ENCODE data around the gene STRADA. TPM values are rescaled to one million over a fixed set of nuclear protein-coding genes. Genes with fewer than 3 reads are reported as not detected.

Gene STRADA
- polyA plus RNA-seq, 3 donors = 12.5 to 51.9 (median 19.8) TPM

GRCh38 chr17:63697341-63698286 lies 44.0 kb downstream of the STRADA start:
- peaks cover 0 to 3% (median 0%) of the 10 kb centered on the region in 3 donors for H3K27me3 Mint-ChIP-seq (ENCODE audit: low read depth in 3 of 3)
- peak; percentile 87 for TF ChIP-seq CTCF (IDR thresholded peaks at IDR 0.05)
- Histone ChIP-seq H3K27ac (ENCODE audit: low read depth in 1 of 2, low read length in 2 of 2) (peak overlapping the region; percentile 70 to 85), H3K4me1 (ENCODE audit: control insufficient read depth in 1 of 2, insufficient read depth in 2 of 2, low read length in 2 of 2) (peaks cover 56 to 73% of the 10 kb centered on the region in 2 donors), H3K9me3 (replicated peaks in 1 of 2; ENCODE audit: control insufficient read depth in 1 of 2, insufficient read depth in 1 of 2, low read length in 2 of 2) (no peaks in the 10 kb centered on the region), H3K79me2 (ENCODE audit: insufficient read depth, low read length) (peaks cover 45% of the 10 kb centered on the region), H3K27me3 (ENCODE audit: control insufficient read depth in 2 of 2, insufficient read depth in 2 of 2, low read length in 2 of 2) (no peaks in the 10 kb centered on the region), H4K20me1 (ENCODE audit: insufficient read depth, low read length) (peaks cover 75% of the 10 kb centered on the region), H2AFZ (ENCODE audit: insufficient read depth, low read depth, low read length, poor library complexity, severe bottlenecking) (no peak overlapping the region), H3K36me3 (replicated peaks in 1 of 2; ENCODE audit: control insufficient read depth in 1 of 2, insufficient read depth in 2 of 2, low read length in 2 of 2) (peaks cover 42 to 53% of the 10 kb centered on the region in 2 donors), H3K4me2 (replicated peaks; ENCODE audit: extremely low read depth, low read length, poor library complexity, severe bottlenecking) (peak overlapping the region; percentile 100), H3K9ac (ENCODE audit: insufficient read depth, low read length, poor library complexity, severe bottlenecking) (peak overlapping the region; percentile 91), H3K4me3 (replicated peaks in 1 of 3; ENCODE audit: low read depth in 2 of 3, low read length in 3 of 3) (peak overlapping the region; percentile 74 to 100 (median 92))
- peak overlapping the region; percentile 82 to 95 (median 90) for H3K27ac Mint-ChIP-seq
- peak overlapping the region; percentile 95 to 97 for H3K4me3 Mint-ChIP-seq
- WGBS (ENCODE audit: insufficient coverage) = 47% methylated on average over 13 of the region's 22 CpGs
- peak; percentile 81 to 83 (median 81) for DNase-seq
- H3K36me3 Mint-ChIP-seq = peaks cover 36 to 57% of the 10 kb centered on the region in 2 donors
- H3K4me1 Mint-ChIP-seq = peaks cover 60% of the 10 kb centered on the region
- H3K9me3 Mint-ChIP-seq = peaks cover 0 to 2% (median 0%) of the 10 kb centered on the region in 7 donors
- intact Hi-C loops (cut with micrococcal nuclease) = loop anchor here (5.0 to 10.0 kb wide), 8 partner anchors 45 to 145 kb away; partner anchors contain the start of genes CCDC47 (in 2 of the 2), DDX42 (in 2 of the 2), DCAF7 (in 1 of the 2) and FTSJ3 (in 1 of the 2)

- Histone ChIP-seq H2AFZ (ENCODE audit: insufficient read depth, low read depth, low read length, poor library complexity, severe bottlenecking) (no peak overlapping the region), H3K4me1 (ENCODE audit: control insufficient read depth in 1 of 2, insufficient read depth in 2 of 2, low read length in 2 of 2) (peaks cover 46 to 64% of the 10 kb centered on the region in 2 donors), H3K27me3 (ENCODE audit: control insufficient read depth in 2 of 2, insufficient read depth in 2 of 2, low read length in 2 of 2) (no peaks in the 10 kb centered on the region), H3K9me3 (replicated peaks in 1 of 2; ENCODE audit: control insufficient read depth in 1 of 2, insufficient read depth in 1 of 2, low read length in 2 of 2) (no peaks in the 10 kb centered on the region), H3K4me2 (replicated peaks; ENCODE audit: extremely low read depth, low read length, poor library complexity, severe bottlenecking) (peak overlapping the region; percentile 100), H4K20me1 (ENCODE audit: insufficient read depth, low read length) (peaks cover 80% of the 10 kb centered on the region), H3K79me2 (ENCODE audit: insufficient read depth, low read length) (peaks cover 36% of the 10 kb centered on the region), H3K4me3 (replicated peaks in 1 of 3; ENCODE audit: low read depth in 2 of 3, low read length in 3 of 3) (peak overlapping the region in 2 of 3 experiments; percentile 92 to 100), H3K9ac (ENCODE audit: insufficient read depth, low read length, poor library complexity, severe bottlenecking) (peak overlapping the region; percentile 91), H3K36me3 (replicated peaks in 1 of 2; ENCODE audit: control insufficient read depth in 1 of 2, insufficient read depth in 2 of 2, low read length in 2 of 2) (peaks cover 53 to 64% of the 10 kb centered on the region in 2 donors), H3K27ac (ENCODE audit: low read depth in 1 of 2, low read length in 2 of 2) (peak overlapping the region; percentile 70 to 85)
- Mint-ChIP-seq H3K27me3 (ENCODE audit: low read depth in 3 of 3) (peaks cover 0 to 3% (median 0%) of the 10 kb centered on the region in 3 donors), H3K4me1 (peaks cover 50% of the 10 kb centered on the region), H3K4me3 (peak overlapping the region; percentile 27 to 97), H3K9me3 (no peaks in the 10 kb centered on the region), H3K36me3 (peaks cover 47 to 68% of the 10 kb centered on the region in 2 donors), H3K27ac (peak overlapping the region; percentile 45 to 94 (median 84))
- DNase-seq = peak; percentile 38 to 57 (median 54)
- WGBS (ENCODE audit: insufficient coverage) = 42% methylated on average over 7 of the region's 9 CpGs
- intact Hi-C loops (cut with micrococcal nuclease) = loop anchor here (5.0 to 10.0 kb wide), 8 partner anchors 44 to 146 kb away; partner anchors contain the start of genes CCDC47 (in 2 of the 2), DDX42 (in 2 of the 2), DCAF7 (in 1 of the 2) and FTSJ3 (in 1 of the 2)
- TF ChIP-seq CTCF (IDR thresholded peaks at IDR 0.05) = peak; percentile 33
Measured at GRCh38 chr17:63696381-63696961, 45.1 kb downstream of the STRADA start.
